SU-DHL-6 (cell line): ENCODE measurements around the gene CEBPB.

ENCODE experiments used
- H2AFZ ChIP-seq: fragments of 200-600 bp; sonication (generic); 2 replicates; pipeline ENCODE4 v1.6.1; 2014; ENCODE audit warnings: low read depth, mild to moderate bottlenecking, moderate library complexity, mixed read lengths, antibody characterized with exemption, low read length; ENCODE audit not compliant: severe bottlenecking
- H3F3A ChIP-seq: fragments of 200-600 bp; shearing (Covaris generic); 2 replicates; pipeline ENCODE4 v1.6.0; 2016; ENCODE audit warnings: antibody characterized with exemption, mild to moderate bottlenecking; ENCODE audit not compliant: insufficient read depth
- H3K27ac ChIP-seq: fragments of 200-600 bp; sonication (generic); 2 replicates; pipeline ENCODE4 v1.5.1; 2016; ENCODE audit warnings: low read depth, mild to moderate bottlenecking, low read length, moderate library complexity, mixed read lengths
- H3K27me3 ChIP-seq: fragments of 200-600 bp; sonication (generic), shearing (Covaris generic); 2 replicates; pipeline ENCODE4 v1.6.0; 2014; ENCODE audit warnings: mild to moderate bottlenecking, low read length
- H3K36me3 ChIP-seq: fragments of 200-600 bp; sonication (generic); 2 replicates; pipeline ENCODE4 v1.6.1; 2014; ENCODE audit warnings: mild to moderate bottlenecking, low read length, mixed read lengths
- H3K4me2 ChIP-seq: fragments of 300-600, 200-600 bp; shearing (Covaris generic), sonication (generic); 2 replicates; pipeline ENCODE4 v1.6.0; 2014; ENCODE audit warnings: low read length, low read depth, mild to moderate bottlenecking; ENCODE audit not compliant: poor library complexity, severe bottlenecking
- H3K4me3 ChIP-seq: fragments of 200-600 bp; sonication (generic); 2 replicates; pipeline ENCODE4 v1.5.1; 2014; ENCODE audit warnings: antibody characterized with exemption, low read length, mild to moderate bottlenecking, mixed read lengths; ENCODE audit not compliant: insufficient read depth, poor library complexity, severe bottlenecking
- H3K79me2 ChIP-seq: fragments of 200-600 bp; sonication (generic); 2 replicates; pipeline ENCODE4 v1.6.1; 2014; ENCODE audit warnings: mild to moderate bottlenecking, low read length, moderate library complexity; ENCODE audit not compliant: insufficient read depth
- H3K9ac ChIP-seq: fragments of 200-600 bp; sonication (generic); 2 replicates; pipeline ENCODE4 v1.7.0; 2014; ENCODE audit warnings: mild to moderate bottlenecking, low read length
- H3K9me2 ChIP-seq: fragments of 200-600 bp; sonication (generic); replicated peaks from 2 replicates; pipeline ENCODE4 v1.6.1; 2014; ENCODE audit warnings: low read length; ENCODE audit not compliant: insufficient read depth
- H3K9me3 ChIP-seq: fragments of 200-600 bp; sonication (generic); 2 replicates; pipeline ENCODE4 v1.6.1; 2014; ENCODE audit warnings: low read length, mixed read lengths; ENCODE audit not compliant: insufficient read depth
- H4K20me1 ChIP-seq: fragments of 200-600 bp; sonication (generic); 2 replicates; pipeline ENCODE4 v1.6.1; 2014; ENCODE audit warnings: low read depth, mild to moderate bottlenecking, antibody characterized with exemption, low read length, moderate library complexity, mixed read lengths
- EZH2phosphoT487 ChIP-seq: fragments of 200-600 bp; sonication (generic), shearing (Covaris generic); conservative IDR thresholded peaks from 2 replicates; pipeline ENCODE4 v1.6.1; 2018; ENCODE audit warnings: mild to moderate bottlenecking, antibody characterized with exemption, low read length, moderate library complexity, mixed read lengths
- TF ChIP-seq, protein P1 (sequence below): fragments of 200-600 bp; sonication (generic); IDR thresholded peaks from one replicate; pipeline ENCODE4 v1.5.1; 2017; ENCODE audit warnings: antibody characterized with exemption, mild to moderate bottlenecking, low read length, moderate library complexity; ENCODE audit not compliant: insufficient read depth, poor library complexity, severe bottlenecking

CEBPB gene

GRCh38 chr20:50191065-50191543 is 474 bp downstream of the CEBPB start:
- Histone ChIP-seq H3K4me2 (peak overlapping the region; percentile 100), H3K9me2 (no peaks in the 10 kb centered on the region)

GRCh38 chr20:50191544-50192363 is 1.1 kb downstream of the CEBPB start:
- no peaks in the 10 kb centered on the region for H3K9me2 ChIP-seq
- peak overlapping the region; percentile 83 for H3K4me3 ChIP-seq
- H4K20me1 ChIP-seq = no peaks in the 10 kb centered on the region
- TF ChIP-seq, protein P1, sequence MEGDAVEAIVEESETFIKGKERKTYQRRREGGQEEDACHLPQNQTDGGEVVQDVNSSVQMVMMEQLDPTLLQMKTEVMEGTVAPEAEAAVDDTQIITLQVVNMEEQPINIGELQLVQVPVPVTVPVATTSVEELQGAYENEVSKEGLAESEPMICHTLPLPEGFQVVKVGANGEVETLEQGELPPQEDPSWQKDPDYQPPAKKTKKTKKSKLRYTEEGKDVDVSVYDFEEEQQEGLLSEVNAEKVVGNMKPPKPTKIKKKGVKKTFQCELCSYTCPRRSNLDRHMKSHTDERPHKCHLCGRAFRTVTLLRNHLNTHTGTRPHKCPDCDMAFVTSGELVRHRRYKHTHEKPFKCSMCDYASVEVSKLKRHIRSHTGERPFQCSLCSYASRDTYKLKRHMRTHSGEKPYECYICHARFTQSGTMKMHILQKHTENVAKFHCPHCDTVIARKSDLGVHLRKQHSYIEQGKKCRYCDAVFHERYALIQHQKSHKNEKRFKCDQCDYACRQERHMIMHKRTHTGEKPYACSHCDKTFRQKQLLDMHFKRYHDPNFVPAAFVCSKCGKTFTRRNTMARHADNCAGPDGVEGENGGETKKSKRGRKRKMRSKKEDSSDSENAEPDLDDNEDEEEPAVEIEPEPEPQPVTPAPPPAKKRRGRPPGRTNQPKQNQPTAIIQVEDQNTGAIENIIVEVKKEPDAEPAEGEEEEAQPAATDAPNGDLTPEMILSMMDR = no peak
- no peak for TF ChIP-seq EZH2phosphoT487
- peak overlapping the region; percentile 100 for H3K4me2 ChIP-seq
- no peaks in the 10 kb centered on the region for H3K27me3 ChIP-seq
- H3K36me3 ChIP-seq = no peaks in the 10 kb centered on the region
- H2AFZ ChIP-seq = peak overlapping the region; percentile 71
- peaks cover 19% of the 10 kb centered on the region for H3K79me2 ChIP-seq
- no peaks in the 10 kb centered on the region for H3K9me3 ChIP-seq
- H3K9ac ChIP-seq = peak overlapping the region; percentile 84
- peak overlapping the region; percentile 92 for H3K27ac ChIP-seq
- H3F3A ChIP-seq = peaks cover 5% of the 10 kb centered on the region

More at GRCh38 chr20:50191065-50191543, 474 bp downstream of the CEBPB start:
- no peak for TF ChIP-seq EZH2phosphoT487
- TF ChIP-seq, protein P1 = no peak
- no peaks in the 10 kb centered on the region for H3K9me3 ChIP-seq
- H2AFZ ChIP-seq = peak overlapping the region; percentile 84
- peak overlapping the region; percentile 92 for H3K27ac ChIP-seq
- no peaks in the 10 kb centered on the region for H4K20me1 ChIP-seq
- H3K79me2 ChIP-seq = peaks cover 19% of the 10 kb centered on the region
- H3K9ac ChIP-seq = peak overlapping the region; percentile 84
- H3K4me3 ChIP-seq = peak overlapping the region; percentile 83
- peaks cover 5% of the 10 kb centered on the region for H3F3A ChIP-seq
- no peaks in the 10 kb centered on the region for H3K27me3 ChIP-seq
- no peaks in the 10 kb centered on the region for H3K36me3 ChIP-seq

DNA sequence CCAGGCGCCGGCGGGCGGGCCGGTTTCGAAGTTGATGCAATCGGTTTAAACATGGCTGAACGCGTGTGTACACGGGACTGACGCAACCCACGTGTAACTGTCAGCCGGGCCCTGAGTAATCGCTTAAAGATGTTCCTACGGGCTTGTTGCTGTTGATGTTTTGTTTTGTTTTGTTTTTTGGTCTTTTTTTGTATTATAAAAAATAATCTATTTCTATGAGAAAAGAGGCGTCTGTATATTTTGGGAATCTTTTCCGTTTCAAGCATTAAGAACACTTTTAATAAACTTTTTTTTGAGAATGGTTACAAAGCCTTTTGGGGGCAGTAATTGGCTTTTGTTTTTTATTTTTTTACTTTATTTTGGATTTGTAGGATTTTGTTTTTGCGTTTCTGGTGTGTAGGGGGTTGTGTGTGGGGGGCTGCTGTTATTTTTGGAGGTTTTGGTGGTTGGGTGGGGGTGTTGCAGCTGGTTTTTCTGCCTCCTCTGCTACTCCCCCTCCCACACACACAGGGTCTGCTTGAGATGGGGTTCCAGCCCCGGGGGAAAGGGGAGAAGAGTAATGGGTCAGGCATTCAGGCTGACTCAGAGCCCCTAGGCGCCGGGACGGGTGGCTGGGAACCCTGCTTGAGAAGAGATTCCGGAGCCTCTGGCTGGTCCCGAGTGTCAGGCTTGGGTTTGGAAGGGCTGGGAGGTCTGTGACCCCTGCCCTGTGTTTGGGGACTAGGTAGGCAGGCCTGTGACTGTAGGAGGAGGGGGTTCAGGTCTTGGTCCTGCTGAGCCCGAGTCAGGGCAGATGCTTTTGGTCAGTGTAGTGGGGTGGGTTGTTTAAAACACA is 2.0 kb downstream of the CEBPB start:
- peak overlapping the region; percentile 100 for H3K4me2 ChIP-seq
- H3K79me2 ChIP-seq = peaks cover 19% of the 10 kb centered on the region
- no peaks in the 10 kb centered on the region for H3K9me3 ChIP-seq
- no peak overlapping the region for H2AFZ ChIP-seq
- H3K27me3 ChIP-seq = no peaks in the 10 kb centered on the region
- no peaks in the 10 kb centered on the region for H4K20me1 ChIP-seq
- H3K9me2 ChIP-seq = no peaks in the 10 kb centered on the region
- peaks cover 5% of the 10 kb centered on the region for H3F3A ChIP-seq
- TF ChIP-seq, protein P1 = no peak
- no peak for TF ChIP-seq EZH2phosphoT487
- H3K27ac ChIP-seq = peak overlapping the region; percentile 92
- H3K36me3 ChIP-seq = no peaks in the 10 kb centered on the region
- H3K9ac ChIP-seq = peak overlapping the region; percentile 84
- peak overlapping the region; percentile 83 for H3K4me3 ChIP-seq
